PC-3 (cell line): ENCODE data around the gene ZDHHC21.

ENCODE experiments used
- EZH2 ChIP-seq: fragments of 300-600 bp; sonication (generic); IDR thresholded peaks from one replicate; pipeline ENCODE4 v1.6.1; 2017; ENCODE audit warnings: antibody characterized with exemption, mild to moderate bottlenecking, low read length; ENCODE audit not compliant: unreplicated experiment
- TF ChIP-seq, protein P1 (sequence below): fragments of 300-600 bp; sonication (generic); conservative IDR thresholded peaks from 2 replicates; pipeline ENCODE4 v1.5.1; 2017; ENCODE audit warnings: antibody characterized with exemption, low read depth, mild to moderate bottlenecking, low read length

DNA sequence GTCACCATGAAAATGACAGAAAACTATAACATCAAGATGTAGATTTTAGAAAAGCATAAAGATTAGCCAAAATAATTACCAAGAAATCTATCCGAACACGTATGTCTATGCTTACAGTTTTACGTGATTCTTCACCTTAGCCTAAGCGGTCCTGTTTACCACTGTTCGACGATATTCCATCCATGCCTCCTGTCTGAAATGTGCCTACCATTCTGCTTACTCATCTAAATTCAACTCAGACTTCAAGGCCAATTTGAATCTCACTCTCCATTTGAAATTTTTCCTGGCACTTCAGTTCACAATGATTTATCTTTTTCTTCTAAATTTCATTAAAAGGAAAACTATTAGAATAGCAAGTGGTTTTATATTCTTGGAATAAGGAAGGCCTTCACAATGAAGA, 15.4 kb downstream of the ZDHHC21 start:
- TF ChIP-seq EZH2 = no peak
- TF ChIP-seq, protein P1, sequence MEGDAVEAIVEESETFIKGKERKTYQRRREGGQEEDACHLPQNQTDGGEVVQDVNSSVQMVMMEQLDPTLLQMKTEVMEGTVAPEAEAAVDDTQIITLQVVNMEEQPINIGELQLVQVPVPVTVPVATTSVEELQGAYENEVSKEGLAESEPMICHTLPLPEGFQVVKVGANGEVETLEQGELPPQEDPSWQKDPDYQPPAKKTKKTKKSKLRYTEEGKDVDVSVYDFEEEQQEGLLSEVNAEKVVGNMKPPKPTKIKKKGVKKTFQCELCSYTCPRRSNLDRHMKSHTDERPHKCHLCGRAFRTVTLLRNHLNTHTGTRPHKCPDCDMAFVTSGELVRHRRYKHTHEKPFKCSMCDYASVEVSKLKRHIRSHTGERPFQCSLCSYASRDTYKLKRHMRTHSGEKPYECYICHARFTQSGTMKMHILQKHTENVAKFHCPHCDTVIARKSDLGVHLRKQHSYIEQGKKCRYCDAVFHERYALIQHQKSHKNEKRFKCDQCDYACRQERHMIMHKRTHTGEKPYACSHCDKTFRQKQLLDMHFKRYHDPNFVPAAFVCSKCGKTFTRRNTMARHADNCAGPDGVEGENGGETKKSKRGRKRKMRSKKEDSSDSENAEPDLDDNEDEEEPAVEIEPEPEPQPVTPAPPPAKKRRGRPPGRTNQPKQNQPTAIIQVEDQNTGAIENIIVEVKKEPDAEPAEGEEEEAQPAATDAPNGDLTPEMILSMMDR = no peak
